WERI-Rb-1 (cell line): ENCODE measurements around the gene WWTR1.

Experiments used
- DNase-seq: peaks from one replicate; pipeline ENCODE4 v3.0.0-alpha.2; 2020
- H3K27ac ChIP-seq: fragments of 250-450 bp; sonication (Bioruptor Pico); 2 replicates; pipeline ENCODE4 v1.5.1; 2020; ENCODE audit warnings: mild to moderate bottlenecking, moderate library complexity
- H3K27me3 ChIP-seq: fragments of 250-450 bp; sonication (Bioruptor Pico); 2 replicates; pipeline ENCODE4 v1.5.1; 2021; ENCODE audit warnings: mild to moderate bottlenecking, low read depth, moderate library complexity; ENCODE audit not compliant: insufficient read depth, severe bottlenecking
- H3K36me3 ChIP-seq: fragments of 250-450 bp; sonication (Bioruptor Pico); 2 replicates; pipeline ENCODE4 v1.5.1; 2020; ENCODE audit warnings: mild to moderate bottlenecking, moderate library complexity
- H3K4me3 ChIP-seq: 2 replicates; pipeline ENCODE4 v1.5.1; 2011; ENCODE audit warnings: low read depth, mild to moderate bottlenecking, control low read depth, low read length
- H3K9me3 ChIP-seq: fragments of 250-450 bp; sonication (Bioruptor Pico); 2 replicates; pipeline ENCODE4 v1.5.1; 2021; ENCODE audit warnings: mild to moderate bottlenecking, moderate library complexity; ENCODE audit not compliant: severe bottlenecking
- CTCF ChIP-seq: IDR thresholded peaks from 2 replicates; pipeline ENCODE4 v1.5.1; 2011; ENCODE audit warnings: low read depth, mild to moderate bottlenecking, control low read depth, inconsistent platforms, low read length

Gene WWTR1

GRCh38 chr3:149596134-149596770 is 61.6 kb downstream of the WWTR1 start:
- DNase-seq: no peak
- Histone ChIP-seq H3K27me3 (no peaks in the 10 kb centered on the region), H3K36me3 (no peaks in the 10 kb centered on the region), H3K27ac (no peak overlapping the region), H3K9me3 (no peaks in the 10 kb centered on the region), H3K4me3 (no peak overlapping the region)
- no peak for TF ChIP-seq CTCF

- H3K9me3 ChIP-seq: no peaks in the 10 kb centered on the region
- no peaks in the 10 kb centered on the region for H3K36me3 ChIP-seq
- no peak for DNase-seq
- no peak overlapping the region for H3K27ac ChIP-seq
- H3K4me3 ChIP-seq: no peak overlapping the region
- no peaks in the 10 kb centered on the region for H3K27me3 ChIP-seq
- no peak for TF ChIP-seq CTCF
These were observed 64.2 kb downstream of the WWTR1 start for GRCh38 chr3:149593418-149594160.

GRCh38 chr3:149592758-149593240 is 65.0 kb downstream of the WWTR1 start:
- H3K4me3 ChIP-seq: no peak overlapping the region
- no peak for TF ChIP-seq CTCF

GRCh38 chr3:149590691-149591441 is 67.0 kb downstream of the WWTR1 start:
- Histone ChIP-seq H3K9me3 (no peaks in the 10 kb centered on the region), H3K4me3 (no peak overlapping the region), H3K27me3 (no peaks in the 10 kb centered on the region), H3K36me3 (no peaks in the 10 kb centered on the region), H3K27ac (no peak overlapping the region)
- DNase-seq: no peak
- no peak for TF ChIP-seq CTCF

More at GRCh38 chr3:149592758-149593240, 65.0 kb downstream of the WWTR1 start:
- H3K27me3 ChIP-seq: no peaks in the 10 kb centered on the region
- no peak overlapping the region for H3K27ac ChIP-seq
- no peak for DNase-seq
- no peaks in the 10 kb centered on the region for H3K9me3 ChIP-seq
- H3K36me3 ChIP-seq: no peaks in the 10 kb centered on the region

- no peak for TF ChIP-seq CTCF
- H3K27me3 ChIP-seq: no peaks in the 10 kb centered on the region
- no peak overlapping the region for H3K27ac ChIP-seq
- no peak for DNase-seq
- H3K9me3 ChIP-seq: no peaks in the 10 kb centered on the region
- H3K4me3 ChIP-seq: no peak overlapping the region
- H3K36me3 ChIP-seq: no peaks in the 10 kb centered on the region
These were observed 68.5 kb downstream of the WWTR1 start for GRCh38 chr3:149589332-149589731.
